C4-2B (cell line): ENCODE results near the gene CCL16.
"Not testable (repeated sequence)": the region's sequence is repeated elsewhere in the genome, so short reads cannot be mapped to it uniquely, and the experiment has no call there.

ENCODE experiments used
- ZFX ChIP-seq: fragments of 450-650 bp; IDR thresholded peaks from 2 replicates; pipeline ENCODE4 v1.6.1; 2017
- TF ChIP-seq, protein P1 (sequence below): fragments of 450-650 bp; conservative IDR thresholded peaks from 2 replicates; pipeline ENCODE4 v1.5.1; 2017; ENCODE audit warnings: mild to moderate bottlenecking

DNA sequence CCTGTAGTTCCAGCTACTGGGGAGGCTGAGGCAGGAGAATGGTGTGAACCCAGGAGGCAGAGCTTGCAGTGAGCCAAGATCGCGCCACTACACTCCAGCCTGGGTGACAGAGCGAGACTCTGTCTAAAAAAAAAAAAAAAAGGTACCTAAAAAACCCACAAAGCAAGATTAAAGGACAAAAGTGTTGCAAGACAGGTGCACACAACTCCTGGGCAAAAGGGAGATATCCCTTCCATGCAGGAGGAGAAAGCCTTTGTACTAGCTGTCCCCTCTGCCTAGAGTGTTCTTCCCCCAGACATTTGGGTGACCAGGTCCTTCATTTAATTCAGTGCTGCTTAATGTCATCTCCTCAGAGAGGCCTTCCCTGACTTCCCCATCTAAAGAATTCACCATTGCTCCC is 42.8 kb downstream of the CCL16 start:
- TF ChIP-seq, protein P1, sequence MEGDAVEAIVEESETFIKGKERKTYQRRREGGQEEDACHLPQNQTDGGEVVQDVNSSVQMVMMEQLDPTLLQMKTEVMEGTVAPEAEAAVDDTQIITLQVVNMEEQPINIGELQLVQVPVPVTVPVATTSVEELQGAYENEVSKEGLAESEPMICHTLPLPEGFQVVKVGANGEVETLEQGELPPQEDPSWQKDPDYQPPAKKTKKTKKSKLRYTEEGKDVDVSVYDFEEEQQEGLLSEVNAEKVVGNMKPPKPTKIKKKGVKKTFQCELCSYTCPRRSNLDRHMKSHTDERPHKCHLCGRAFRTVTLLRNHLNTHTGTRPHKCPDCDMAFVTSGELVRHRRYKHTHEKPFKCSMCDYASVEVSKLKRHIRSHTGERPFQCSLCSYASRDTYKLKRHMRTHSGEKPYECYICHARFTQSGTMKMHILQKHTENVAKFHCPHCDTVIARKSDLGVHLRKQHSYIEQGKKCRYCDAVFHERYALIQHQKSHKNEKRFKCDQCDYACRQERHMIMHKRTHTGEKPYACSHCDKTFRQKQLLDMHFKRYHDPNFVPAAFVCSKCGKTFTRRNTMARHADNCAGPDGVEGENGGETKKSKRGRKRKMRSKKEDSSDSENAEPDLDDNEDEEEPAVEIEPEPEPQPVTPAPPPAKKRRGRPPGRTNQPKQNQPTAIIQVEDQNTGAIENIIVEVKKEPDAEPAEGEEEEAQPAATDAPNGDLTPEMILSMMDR: not testable (repeated sequence)
- TF ChIP-seq ZFX: not testable (repeated sequence)
